Stimulated activated CD8-positive, alpha-beta memory T cell treated with anti-CD3 and anti-CD28 coated beads, Interleukin-15, amount 100 ng/mL, for 4 hours (primary cell): ENCODE results near the gene APH1A.
"Not testable (repeated sequence)": the region's sequence is repeated elsewhere in the genome, so short reads cannot be mapped to it uniquely, and the experiment has no call there.

Experiments
- DNase-seq, 2 donors: peaks; one replicate each; pipeline ENCODE4 v3.0.0-alpha.2; 2020; ENCODE audit warnings: low read depth in 2 of 2

The APH1A gene

GRCh38 chr1:150233359-150234308 lies 35.2 kb downstream of the APH1A start:
- peak in 1 of 2 donors; percentile 52 for DNase-seq

- DNase-seq, result not testable (repeated sequence)
These were observed 35.9 kb downstream of the APH1A start for GRCh38 chr1:150232921-150233320.

DNA sequence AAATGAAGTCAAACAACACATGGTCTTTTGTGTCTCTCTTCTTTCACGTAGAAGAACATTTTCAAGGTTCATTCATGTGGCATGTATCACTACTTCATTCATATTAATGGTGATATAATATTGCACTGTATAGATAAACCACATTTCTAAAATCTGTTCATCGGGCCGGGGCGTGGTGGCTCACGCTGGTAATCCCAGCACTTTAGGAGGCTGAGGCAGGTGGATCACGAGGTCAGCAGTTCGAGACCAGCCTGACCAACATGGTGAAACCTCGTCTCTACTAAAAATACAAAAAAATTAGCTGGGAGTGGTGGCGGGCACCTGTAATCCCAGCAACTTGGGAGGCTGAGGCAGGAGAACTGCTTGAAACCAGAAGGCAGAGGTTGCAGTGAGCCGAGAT lies 40.6 kb downstream of the APH1A start:
- DNase-seq, result not testable (repeated sequence)

GRCh38 chr1:150227228-150227627 lies 41.6 kb downstream of the APH1A start:
- no peak for DNase-seq

- DNase-seq, result no peak
These were observed 42.3 kb downstream of the APH1A start for GRCh38 chr1:150226486-150226885.

- no peak for DNase-seq
These were observed 43.3 kb downstream of the APH1A start for GRCh38 chr1:150225546-150225945.

- no peak for DNase-seq
These were observed 43.8 kb downstream of the APH1A start for GRCh38 chr1:150224983-150225382.

- DNase-seq, result no peak
These were observed 47.3 kb downstream of the APH1A start for GRCh38 chr1:150221552-150221951.

DNA sequence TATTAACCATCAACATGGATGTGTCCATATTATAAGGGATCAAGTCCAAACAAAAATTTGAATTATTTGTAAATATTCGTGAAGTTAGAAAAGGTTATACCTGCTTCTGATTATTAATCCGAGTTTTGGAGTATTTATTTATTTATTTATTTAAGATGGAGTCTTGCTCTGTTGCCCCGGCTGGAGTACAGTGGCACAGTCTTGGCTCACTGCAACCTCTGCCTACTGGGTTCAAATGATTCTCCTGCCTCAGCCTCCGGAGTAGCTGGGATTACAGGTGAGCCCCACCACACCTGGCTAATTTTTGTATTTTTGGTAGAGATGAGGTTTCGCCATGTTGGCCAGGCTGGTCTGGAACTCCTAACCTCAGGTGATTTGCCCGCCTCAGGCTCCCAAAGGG lies 53.0 kb downstream of the APH1A start:
- DNase-seq, result not testable (repeated sequence)
